Coronary artery (tissue), 2 donors: ENCODE measurements around the gene TNNT1.

Experiments
- DNase-seq: peaks from one replicate; pipeline ENCODE4 v3.0.0-alpha.2; 2017; ENCODE audit warnings: low spot score
- H3K27ac ChIP-seq, 2 donors: fragments of 200-600 bp; sonication (generic); one replicate each; pipeline ENCODE4 v1.5.1; 2016 to 2019
- H3K4me3 ChIP-seq: fragments of 200-600 bp; sonication (generic); 2 replicates; pipeline ENCODE4 v1.5.1; 2016; ENCODE audit warnings: mild to moderate bottlenecking, moderate library complexity
- CTCF ChIP-seq: fragments of 200-600 bp; sonication (generic); IDR thresholded peaks from one replicate; pipeline ENCODE4 v1.5.1; 2019; ENCODE audit warnings: antibody characterized with exemption

Gene TNNT1

GRCh38 chr19:55186080-55186479 is 37.1 kb upstream of the TNNT1 start:
- no peak for DNase-seq
- TF ChIP-seq CTCF, result no peak
- no peak overlapping the region for H3K27ac ChIP-seq
- no peak overlapping the region for H3K4me3 ChIP-seq

GRCh38 chr19:55181740-55182139 is 32.7 kb upstream of the TNNT1 start:
- H3K4me3 ChIP-seq, result no peak overlapping the region
- H3K27ac ChIP-seq, result no peak overlapping the region
- no peak for DNase-seq
- no peak for TF ChIP-seq CTCF

GRCh38 chr19:55179606-55180484 is 30.8 kb upstream of the TNNT1 start, which contains the start of gene SYT5:
TSS of gene SYT5 (minus strand) at chr19:55180289. CDS start at chr19:55179041, 1,248 bp downstream.
- no peak for TF ChIP-seq CTCF
- Histone ChIP-seq H3K4me3 (peak within 1 kb of the TSS; percentile 59), H3K27ac (no peak within 1 kb of the TSS)
- no peak for DNase-seq

GRCh38 chr19:55178781-55179599 is 30.0 kb upstream of the TNNT1 start:
- TF ChIP-seq CTCF, result no peak
- peak overlapping the region; percentile 59 for H3K4me3 ChIP-seq
- DNase-seq, result no peak
- H3K27ac ChIP-seq, result no peak overlapping the region

GRCh38 chr19:55176076-55176475 is 27.1 kb upstream of the TNNT1 start:
- DNase-seq, result no peak
- Histone ChIP-seq H3K27ac (no peak overlapping the region), H3K4me3 (no peak overlapping the region)
- TF ChIP-seq CTCF, result no peak

GRCh38 chr19:55175117-55175867 is 26.3 kb upstream of the TNNT1 start:
- H3K27ac ChIP-seq, result no peak overlapping the region
- TF ChIP-seq CTCF, result no peak
- no peak for DNase-seq
- no peak overlapping the region for H3K4me3 ChIP-seq
